HS-5 (cell line): ENCODE data around the gene SNRPB2.

Experiments used
- DNase-seq: peaks from one replicate; pipeline ENCODE4 v3.0.0-alpha.2; 2012; ENCODE audit warnings: low read depth

The SNRPB2 gene

DNA sequence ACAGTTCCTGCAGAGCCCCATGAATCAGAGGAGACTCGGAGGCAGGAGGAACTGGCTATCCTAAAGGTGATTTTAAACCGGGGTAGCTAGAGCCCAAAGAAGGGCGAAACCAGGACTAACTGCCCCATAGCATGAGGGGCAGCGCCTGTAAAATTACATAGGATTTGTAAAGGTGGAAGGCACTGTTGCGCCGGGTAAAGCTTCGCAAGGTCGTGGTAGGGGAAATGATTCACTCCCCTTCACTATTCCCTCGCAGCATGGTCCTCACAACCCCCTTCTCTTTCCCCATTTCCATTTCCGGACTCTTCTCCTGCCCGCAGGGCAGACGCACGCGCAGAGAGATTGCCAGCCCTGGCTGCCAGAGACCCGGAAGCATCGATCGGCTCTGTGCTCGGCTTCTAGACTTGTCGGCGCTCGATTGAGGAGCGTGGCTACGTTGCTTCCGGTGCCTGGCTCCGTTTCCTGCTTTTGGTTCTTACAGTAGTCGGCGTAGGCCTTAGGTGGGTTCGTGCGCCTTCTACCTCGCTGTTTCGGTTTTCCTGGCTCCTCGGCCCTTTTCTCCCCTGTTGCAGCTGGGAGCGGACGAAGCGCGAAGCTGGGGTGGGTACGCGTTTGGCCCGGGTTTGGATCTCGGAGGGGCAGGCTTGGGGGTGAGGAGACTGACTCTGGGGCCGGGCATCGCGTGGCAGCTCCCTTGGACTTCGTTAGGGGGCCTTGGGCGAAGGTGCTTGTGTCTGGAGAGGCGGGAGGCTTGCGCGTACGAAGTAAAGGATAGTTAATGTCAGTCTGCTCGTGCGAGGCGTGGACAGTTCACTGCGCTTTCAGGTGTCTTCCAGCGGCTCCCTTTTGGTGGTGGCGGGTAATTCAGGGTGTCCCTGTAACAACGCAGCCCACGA is at the start of gene SNRPB2:
Gene SNRPB2 (plus strand): TSS at position 462 of the 896 bp plus-strand sequence. CDS start 1,677 bp downstream, outside the sequence.
- DNase-seq: peak; percentile 69

DNA sequence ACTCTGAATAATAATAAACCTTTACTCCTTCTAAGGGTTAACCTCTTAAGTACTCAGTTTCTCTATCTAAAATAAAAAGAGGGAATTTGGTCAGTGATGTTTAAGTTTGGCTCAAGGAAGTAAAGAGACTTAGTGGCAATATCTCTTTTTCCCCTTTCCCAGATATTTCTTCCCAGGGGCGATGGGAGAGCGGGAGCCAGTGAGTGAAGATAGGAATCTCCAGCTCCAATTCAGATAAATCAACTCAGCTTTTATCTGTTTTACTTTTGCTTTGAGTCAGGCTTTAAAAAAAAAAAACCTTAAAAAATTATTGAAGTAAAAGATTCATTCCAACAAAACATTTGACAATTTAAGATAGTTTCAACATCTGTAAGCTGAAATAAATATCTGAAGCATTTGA is 45.4 kb upstream of the SNRPB2 start:
- DNase-seq: no peak

DNA sequence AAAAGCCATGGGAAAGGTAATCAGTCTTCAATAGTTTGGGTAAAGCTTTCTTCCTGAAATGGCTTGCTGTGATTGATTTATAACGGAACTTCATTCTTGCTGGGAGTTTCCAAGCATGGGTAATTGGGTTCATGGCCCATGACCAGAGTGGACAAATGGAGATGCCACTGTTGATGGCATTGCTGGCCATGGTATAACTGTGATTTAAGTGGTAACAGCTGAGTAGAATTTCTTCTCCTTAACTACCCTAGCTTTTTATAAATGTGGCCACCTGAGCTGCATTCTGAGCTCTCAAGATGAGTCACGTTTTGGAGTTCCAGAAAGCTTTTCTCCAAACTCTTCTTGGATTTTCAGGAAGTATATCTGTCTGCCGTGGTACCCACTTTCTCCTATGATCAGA is 39.9 kb upstream of the SNRPB2 start:
- no peak for DNase-seq

DNA sequence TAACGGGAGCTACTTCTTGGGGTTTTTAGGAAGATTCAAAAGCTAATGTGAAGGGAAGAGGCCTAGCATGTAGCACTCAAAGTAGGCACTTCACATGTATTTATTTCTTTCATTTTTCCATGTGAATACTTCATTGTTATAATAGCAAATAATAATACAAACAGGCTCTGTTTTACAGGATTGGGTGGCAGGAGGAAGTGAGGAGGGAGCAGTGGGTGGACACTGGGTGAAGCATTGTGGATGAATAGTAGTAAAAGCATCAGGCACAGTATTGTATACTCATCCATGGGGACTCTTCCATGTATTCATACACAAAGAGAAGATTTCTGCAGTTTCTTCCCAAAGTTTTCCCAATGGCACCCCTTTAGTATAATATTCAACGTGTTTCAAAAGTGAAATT is 38.4 kb upstream of the SNRPB2 start:
- no peak for DNase-seq

DNA sequence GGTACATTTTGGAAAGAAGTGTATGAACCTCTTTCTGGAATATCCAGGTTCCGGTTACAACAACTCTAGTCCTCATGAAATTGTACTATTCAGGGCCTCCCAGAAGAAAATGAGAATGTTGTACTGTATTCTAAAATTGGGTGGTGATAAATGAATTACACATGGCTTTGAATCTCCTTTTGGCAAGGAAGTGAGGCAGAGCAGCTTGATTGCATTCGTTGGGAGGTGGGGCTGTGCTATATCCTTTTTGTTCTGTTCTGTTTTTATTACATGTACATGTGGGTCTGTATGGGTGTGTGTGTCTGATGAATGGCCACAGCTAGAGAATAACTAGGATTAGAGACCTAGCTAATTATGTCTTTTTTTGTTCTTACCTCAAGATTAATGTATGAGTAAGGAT is 37.8 kb upstream of the SNRPB2 start:
- no peak for DNase-seq

DNA sequence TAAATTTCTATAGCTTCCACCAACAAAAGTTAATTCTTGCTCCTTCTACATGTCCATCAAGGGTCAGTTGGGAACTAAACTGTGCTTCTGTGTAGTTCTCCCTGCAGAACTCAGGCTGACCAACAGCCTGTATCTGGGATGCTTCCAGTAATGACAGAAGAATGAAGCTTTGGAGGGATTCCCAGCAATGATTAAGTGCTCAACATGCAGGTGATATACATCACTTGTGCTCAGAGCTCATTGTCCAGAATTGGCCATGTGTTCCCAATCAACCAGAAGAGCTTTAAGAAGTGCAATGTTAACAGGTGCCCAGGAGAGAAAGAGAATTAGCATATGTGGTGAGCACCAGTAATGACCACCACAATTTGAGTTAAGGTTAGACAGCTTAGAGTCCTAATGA is 37.4 kb upstream of the SNRPB2 start:
- DNase-seq: peak; percentile 9

DNA sequence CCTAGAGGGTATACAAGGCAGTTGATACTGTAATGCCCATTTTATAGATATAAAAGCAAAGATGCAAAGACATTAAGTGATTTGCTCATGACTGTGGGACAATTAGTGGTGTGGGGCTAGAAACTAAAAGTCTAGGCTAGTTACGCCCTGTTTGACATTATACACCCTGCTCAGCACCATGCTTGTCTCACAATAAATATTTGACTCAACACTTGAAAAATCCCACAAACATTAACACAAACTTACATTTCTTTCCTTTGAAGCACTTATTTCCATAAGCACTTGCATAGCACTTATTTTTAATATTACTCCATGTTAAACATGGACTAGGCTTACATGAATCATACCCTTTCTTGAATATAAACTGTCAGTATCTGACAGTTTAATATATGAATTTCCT is 36.5 kb upstream of the SNRPB2 start:
- DNase-seq: no peak

DNA sequence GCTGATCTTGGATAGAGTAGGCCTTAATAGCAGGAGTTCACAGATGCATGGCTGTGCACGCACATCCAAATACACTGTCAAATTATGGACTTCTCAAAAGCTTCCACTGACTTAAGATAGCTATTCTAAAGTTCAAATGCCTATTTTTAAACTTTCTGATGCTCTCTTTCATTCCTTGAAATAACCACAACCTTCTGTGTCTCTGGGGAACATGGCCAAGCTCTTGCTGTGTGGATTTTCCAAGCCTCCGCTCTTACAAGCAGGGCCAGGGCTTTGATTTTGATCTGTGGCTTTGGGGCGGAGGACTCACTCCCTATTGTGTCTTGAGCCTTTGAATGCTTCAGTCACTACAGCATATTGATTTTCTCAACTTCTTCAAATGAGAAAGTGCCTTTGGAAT is 35.7 kb upstream of the SNRPB2 start:
- no peak for DNase-seq

DNA sequence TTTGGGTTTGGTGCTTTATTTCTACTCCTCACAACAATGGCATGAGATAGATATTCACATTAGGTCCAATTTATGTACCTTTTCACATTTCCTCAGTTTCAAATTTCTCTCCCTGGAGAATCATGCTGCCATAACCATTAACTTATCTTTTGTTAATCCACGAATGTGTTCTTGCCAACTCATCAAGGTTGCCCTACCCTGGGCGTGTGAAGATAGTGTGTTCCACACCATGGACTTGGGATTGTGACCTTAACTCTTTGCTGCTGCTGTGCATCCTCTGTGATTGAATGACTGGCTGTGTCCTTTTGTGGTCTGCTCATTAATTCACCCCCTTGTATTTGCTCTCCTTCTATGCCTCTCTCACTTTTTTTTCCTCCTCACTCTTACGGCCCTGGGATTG is 34.2 kb upstream of the SNRPB2 start:
- no peak for DNase-seq

DNA sequence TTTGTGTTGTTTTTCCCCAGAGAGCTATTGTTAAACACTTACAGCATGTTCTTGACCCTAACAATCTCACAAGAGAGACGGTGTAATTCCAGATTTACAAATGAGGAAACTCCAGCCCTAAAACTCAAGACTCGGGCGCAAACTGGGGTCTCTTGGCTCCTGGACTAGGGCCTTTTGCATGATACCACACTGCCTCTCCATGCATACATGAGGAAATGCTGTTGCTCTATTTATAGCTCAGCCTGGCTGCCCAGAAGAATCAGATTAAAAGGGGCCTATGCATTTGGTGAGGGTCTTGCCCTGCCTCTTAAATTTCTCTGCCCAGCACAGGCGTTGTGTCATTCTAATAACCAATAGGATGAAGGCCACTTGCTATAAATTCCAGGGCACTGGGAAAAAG is 30.5 kb upstream of the SNRPB2 start:
- DNase-seq: no peak

DNA sequence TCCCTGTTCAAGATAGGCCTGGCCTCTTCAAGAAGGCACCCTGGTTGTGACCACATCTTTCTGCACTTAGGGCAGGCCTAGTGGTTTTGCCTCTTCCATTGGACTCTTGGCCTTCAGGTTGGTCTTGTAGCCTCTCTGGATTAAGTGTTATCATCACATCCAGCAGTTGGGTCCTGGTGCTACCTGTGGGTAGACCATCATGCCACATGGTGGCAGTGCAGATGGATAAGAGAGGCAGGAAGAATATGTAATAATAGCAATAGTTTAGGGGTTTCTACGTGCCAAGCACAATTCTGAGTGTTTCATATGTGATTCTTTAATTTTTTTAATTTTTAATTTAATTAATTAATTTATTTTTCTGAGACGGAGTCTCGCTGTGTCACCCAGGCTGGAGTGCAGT is 28.5 kb upstream of the SNRPB2 start:
- no peak for DNase-seq

DNA sequence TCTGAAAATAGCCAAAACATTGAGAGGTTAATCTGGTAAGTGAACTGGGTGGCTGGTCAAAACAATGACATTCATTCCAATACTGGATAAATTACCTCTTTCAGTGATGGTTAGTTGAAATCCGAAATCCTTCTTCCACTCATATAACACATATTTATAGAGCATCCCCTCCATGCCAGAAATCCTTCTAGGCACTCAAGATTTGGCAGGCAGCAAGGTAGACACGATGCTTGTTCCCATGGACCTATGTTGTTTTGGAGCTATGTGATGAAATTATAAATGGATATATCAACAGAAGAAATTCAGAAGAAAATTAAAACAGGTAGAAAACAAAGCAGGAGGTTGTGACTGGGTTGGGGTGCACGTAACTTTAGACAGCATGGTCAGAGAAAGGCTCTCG is 26.3 kb upstream of the SNRPB2 start:
- DNase-seq: no peak

DNA sequence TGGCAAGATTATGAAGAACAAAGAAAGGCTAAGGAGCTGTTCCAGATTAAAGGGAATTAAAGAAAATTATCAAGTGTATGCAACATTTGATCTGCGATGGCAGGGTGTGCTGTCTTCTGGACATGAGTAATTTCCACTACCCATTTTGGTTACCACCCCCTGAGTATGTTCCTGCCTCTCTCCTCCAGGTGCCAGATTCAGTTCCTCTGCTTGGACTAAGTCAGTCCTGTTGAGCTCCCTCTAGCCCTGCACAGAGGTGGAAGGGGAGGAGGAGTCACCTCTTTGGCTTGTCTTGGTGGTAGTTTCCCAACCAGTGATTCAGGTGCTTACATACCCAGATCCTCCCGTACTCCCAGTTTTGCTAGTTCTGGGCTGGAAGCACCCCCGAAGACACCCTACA is 22.2 kb upstream of the SNRPB2 start:
- DNase-seq: no peak

DNA sequence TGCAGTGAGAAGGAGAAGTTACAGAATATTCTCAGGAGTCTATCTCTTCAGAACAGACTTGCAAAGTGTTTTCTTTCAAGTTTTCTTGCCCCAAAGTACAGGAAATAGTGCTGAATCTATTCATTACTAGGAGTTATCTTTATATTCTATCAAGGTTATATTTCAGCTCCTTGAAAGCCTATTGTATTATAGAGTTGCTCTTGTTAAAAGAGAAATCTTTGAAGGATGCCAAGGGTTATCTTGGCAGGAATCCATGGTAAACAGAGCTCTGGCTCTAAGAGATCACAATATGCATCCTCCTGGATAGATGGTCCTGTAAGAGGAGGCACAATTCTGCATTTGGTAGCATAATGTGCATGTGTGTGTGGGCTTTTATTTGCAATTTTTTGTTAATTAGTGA is 21.2 kb upstream of the SNRPB2 start:
- DNase-seq: no peak

DNA sequence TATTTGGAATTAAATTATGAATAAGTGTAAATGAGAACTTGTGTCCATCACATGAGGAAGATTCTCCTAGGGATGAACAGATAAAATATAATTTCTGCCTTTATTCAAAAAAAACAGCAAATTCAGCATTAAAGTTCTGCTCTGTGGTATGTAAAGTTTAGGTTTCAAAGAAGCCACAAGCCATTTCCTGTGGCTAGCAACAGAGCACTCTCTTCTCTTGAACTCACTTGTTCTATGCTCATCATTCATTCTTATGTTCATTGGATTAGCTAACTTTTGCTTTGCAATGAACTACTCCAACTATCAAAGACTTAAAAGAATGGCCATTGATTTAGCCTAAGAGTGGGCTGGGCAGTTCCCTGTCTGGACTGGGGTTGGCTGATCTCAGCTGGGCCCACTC is 20.8 kb upstream of the SNRPB2 start:
- DNase-seq: no peak

DNA sequence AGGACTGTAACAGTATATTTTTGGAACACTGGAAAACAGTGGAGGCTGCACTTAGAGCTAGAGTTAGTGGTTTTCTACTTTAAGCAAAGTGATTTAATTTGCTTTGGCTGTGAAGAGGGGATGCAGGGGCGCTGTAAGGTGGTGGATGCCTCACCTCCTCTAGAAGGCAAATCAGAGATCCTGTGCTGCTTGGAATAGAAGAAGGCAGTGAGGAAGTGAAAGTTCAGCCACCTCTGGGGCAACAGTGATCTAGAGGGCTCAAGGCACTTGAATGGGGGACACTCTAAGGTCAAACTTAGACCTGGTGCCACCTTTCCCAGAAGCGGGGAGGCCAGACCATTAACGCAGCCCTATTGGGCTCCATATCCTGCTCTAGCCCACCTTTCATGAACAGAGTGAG is 19.0 kb upstream of the SNRPB2 start:
- DNase-seq: no peak

DNA sequence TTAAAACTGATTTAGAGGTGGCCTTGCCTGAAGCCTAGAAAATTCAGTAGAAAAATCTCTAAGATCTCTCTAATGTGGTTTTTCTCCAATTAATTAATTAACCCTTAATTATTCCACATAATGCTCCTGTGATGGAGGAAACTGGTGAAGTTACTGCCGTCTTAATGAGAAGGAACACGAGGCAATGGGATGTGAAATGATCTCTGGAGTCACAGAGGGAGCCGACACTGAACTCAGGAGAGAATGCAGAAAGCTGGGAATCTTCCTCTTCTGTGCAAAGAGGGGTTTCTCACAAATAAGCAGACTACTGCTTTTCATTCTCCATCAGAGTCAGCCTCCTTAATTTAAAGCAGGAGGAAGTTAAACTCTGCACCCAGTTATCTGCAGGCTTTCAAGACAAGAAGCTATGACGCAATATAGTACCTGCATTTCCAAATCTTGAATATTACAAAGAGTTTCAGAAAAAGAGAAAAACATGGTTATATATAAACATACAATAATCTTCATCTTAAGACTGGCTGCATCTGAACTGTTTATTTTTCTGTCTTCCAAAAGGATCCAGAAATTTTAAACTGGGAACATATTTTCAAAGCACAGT is 18.1 kb upstream of the SNRPB2 start:
- DNase-seq: no peak

DNA sequence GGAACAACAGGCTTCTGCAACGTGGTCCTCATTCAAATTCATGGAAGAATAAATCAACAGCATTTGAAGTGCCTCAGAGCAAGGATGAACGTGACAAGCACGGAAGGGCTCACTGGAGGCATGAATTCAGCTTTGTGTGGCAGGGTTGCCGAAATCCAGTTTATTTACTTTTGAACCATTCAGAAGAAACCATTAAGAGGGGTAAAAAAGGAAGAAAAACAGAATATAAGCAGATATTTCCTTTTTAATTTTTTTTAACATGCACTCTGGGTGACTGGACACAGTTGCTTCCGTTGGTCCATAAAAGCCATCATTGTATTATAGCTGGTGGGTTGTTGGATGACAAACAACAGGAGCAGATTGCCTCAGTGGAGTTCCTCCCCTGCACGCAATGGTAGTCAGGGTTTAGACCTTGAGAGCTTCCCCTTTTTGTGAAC is 17.3 kb upstream of the SNRPB2 start:
- no peak for DNase-seq

DNA sequence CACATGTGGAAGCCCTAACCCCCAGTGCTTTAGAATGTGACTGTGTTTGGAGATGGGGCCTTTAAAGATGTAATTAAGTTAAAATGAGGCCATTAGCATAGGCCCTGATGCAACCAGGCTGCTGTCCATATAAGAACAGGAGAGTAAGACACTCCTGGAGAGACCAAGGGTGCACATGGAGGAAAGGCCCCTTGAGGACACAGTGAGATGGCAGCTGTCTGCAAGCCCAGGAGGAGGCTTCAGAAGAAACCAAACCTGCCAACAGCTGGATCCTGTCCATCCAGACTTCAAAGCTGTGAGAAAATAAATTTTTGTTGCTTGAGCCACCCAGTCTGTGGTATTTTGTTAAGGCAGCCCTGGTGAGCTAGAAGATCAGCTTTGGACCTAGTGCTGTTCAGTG is 16.8 kb upstream of the SNRPB2 start:
- DNase-seq: no peak

DNA sequence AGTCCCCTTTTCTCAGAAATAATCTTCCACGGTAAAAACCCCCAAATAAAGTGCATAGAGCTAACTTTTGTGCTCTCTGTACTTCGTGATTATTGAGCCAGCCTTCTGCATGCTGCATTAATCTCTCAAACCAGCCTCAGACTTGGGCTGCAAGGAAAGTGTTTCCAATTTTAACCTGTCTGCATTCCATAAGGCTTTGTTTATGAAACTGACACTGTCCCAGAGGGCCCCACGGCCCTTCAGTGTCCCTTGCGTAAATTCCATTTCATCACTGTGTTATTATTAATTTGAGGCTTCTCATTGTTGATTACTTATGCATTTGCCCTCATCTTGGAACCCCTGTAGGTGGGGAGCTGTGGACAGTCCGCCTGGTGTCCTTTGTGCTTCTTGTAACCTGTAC is 15.6 kb upstream of the SNRPB2 start:
- no peak for DNase-seq

DNA sequence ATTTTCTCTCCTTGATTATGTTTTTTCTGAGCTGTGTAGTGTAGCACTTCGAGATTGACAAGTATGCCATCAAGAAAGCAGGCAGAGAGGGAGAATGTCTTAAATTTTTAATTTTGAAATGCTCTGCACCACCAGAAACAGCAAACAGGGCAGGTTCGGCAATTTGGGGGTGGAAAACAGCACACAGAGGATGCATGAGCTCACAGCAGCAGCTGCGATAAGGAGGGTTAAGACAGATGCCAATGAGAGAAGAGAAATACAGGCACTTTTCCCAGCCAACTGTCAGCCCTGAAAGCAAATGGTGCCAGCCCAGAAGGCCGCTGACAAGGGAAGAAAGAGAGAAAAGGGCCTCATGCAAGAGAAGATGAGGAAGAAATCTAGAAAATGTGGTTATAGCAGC is 15.1 kb upstream of the SNRPB2 start:
- no peak for DNase-seq

DNA sequence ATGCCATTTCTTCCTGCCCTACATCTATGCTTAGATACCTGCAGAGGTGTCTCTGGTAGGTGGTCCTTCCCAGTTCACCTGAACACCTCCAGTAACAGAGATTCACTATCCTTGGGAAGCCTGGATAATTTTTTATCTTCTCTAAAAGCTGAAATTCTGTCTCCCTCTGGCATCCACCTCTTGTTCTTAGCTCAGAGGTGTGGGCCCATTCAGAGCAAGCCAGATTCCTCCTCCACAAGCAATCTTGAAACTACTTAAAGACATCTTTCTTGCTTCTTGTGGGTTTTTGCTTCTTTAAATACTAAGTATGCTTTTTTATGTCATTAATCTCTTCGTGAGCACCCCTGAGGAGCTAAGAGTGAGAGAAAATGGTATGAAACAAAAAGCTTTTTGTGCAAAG is 10.4 kb upstream of the SNRPB2 start:
- DNase-seq: no peak

DNA sequence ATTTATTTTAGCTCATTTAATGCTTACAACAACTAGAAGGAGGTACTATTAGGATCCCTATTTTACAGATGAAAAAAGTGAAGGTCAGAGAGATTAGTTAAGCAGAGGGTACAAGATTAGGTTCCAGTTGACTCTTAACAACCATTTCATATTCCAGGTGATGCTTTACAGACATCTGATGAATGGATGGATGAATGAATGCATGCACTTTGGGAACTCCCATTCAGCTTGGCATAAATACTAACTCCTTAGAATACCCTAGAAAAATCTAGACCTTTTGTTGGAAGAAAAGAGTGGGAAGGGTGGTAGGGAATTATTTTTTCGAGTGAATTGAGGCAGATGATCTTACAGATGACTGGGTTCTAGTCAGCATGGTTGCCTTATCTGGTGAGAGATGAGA is 746 bp upstream of the SNRPB2 start:
- no peak for DNase-seq
